Large intestine (tissue), 3 donors: Measurements from ENCODE around the gene USHBP1. TPM values are rescaled to one million over a fixed set of nuclear protein-coding genes. Genes with fewer than 3 reads are reported as not detected.

Experiments used
- DNase-seq, 2 donors: peaks; one replicate each; pipeline versions ENCODE4 v3.0.0 to v3.0.0-alpha.2; 2013
- H3K27ac ChIP-seq: one replicate; pipeline ENCODE4 v1.5.1; 2013; ENCODE audit warnings: low read length
- H3K27me3 ChIP-seq: 2 replicates; pipeline ENCODE4 v1.6.1; 2013; ENCODE audit warnings: low read length; ENCODE audit not compliant: control insufficient read depth, insufficient read depth
- H3K36me3 ChIP-seq: 2 replicates; pipeline ENCODE4 v1.6.1; 2013; ENCODE audit warnings: low read length; ENCODE audit not compliant: control insufficient read depth, insufficient read depth
- H3K4me1 ChIP-seq: one replicate; pipeline ENCODE4 v1.6.1; 2013; ENCODE audit warnings: low read length; ENCODE audit not compliant: control insufficient read depth, insufficient read depth
- H3K4me3 ChIP-seq: one replicate; pipeline ENCODE4 v1.5.1; 2013; ENCODE audit warnings: low read length
- H3K9me3 ChIP-seq: one replicate; pipeline ENCODE4 v1.6.1; 2013; ENCODE audit warnings: mild to moderate bottlenecking, low read depth, low read length, moderate library complexity; ENCODE audit not compliant: control insufficient read depth
- WGBS: methylation state at CpG from one replicate; pipeline ENCODE4 v1.1.5; 2013; ENCODE audit warnings: low lambda C conversion rate; ENCODE audit not compliant: insufficient coverage; 5-methylcytosine and 5-hydroxymethylcytosine counted together
- polyA plus RNA-seq: library from polyadenylated mRNA; unstranded; fragments of 120-200 nt; gene quantifications from one replicate; pipeline ENCODE4 v1.2.1, GENCODE V29; 2013

Gene USHBP1
- polyA plus RNA-seq, 1 donor: 3.1 TPM

DNA sequence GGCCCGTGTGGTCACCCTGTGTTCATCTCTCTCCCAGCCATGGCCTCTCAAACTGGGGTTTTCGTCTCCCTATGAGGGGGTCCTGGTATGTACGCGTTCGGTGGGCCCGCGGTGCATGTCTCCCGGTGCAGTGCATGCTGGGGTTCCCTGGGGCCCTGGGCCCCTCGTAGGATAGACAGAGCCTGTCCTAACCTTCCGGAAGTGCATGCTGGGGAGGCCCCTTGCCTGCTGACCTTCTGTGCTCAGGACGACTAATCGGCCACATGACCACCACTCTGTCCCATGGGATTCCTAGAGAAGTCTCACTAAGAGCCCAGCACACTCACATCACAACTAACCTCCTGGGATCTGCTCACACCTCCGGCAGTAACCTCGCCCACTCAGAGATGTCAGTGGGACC lies 54.2 kb downstream of the USHBP1 start:
- Histone ChIP-seq H3K9me3 (no peaks in the 10 kb centered on the region), H3K4me1 (peaks cover 6% of the 10 kb centered on the region), H3K27ac (no peak overlapping the region), H3K4me3 (no peak overlapping the region), H3K27me3 (no peaks in the 10 kb centered on the region), H3K36me3 (peaks cover 44% of the 10 kb centered on the region)
- DNase-seq: no peak
- no CpG with 5 or more reads among the region's 14 CpGs for WGBS

DNA sequence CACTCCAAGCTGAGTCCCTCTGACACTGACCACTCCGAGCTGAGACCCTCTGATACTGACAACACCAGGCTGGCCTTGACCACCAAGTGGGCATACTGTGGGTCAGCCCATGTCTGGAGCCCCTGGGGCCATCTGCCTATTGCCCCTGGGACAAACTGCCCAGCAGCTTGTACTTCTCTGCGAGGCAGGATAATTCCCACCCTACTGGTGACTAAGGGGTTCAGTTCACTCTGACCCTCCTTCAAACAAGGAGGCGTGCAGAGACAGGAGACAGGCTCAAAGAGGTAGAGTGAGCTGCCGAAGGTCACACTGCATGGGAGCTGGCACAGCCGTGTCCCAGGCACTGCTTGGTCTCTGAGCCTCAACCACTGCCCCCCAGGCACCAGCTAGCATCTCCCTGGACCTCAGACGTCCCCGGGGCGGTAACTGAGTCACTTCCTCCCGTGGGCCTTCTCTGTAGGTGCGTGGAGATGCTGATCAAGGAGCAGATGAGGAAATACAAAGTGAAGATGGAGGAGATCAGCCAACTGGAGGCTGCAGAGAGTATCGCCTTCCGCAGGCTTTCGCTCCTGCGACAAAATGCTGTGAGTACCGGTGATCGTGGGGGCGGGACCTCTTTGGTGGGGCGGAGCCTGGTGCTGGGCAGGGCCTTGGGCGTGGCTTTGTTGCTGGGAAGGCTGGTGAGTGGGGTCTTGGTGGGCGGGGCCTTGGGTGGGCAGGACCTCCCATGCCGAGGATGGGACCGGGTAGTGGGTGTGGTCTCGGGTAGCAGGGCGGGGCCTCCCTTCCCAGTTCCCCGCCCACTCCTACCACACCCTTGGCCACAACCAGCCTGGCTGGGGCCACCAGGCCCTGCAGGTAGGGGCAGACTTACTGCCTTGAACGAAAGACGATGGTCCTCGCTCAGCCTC lies 55.2 kb downstream of the USHBP1 start:
- Histone ChIP-seq H3K27ac (no peak overlapping the region), H3K9me3 (no peaks in the 10 kb centered on the region), H3K36me3 (peaks cover 47% of the 10 kb centered on the region), H3K4me1 (peaks cover 1% of the 10 kb centered on the region), H3K4me3 (no peak overlapping the region), H3K27me3 (no peaks in the 10 kb centered on the region)
- WGBS: no CpG with 5 or more reads among the region's 28 CpGs
- no peak for DNase-seq

DNA sequence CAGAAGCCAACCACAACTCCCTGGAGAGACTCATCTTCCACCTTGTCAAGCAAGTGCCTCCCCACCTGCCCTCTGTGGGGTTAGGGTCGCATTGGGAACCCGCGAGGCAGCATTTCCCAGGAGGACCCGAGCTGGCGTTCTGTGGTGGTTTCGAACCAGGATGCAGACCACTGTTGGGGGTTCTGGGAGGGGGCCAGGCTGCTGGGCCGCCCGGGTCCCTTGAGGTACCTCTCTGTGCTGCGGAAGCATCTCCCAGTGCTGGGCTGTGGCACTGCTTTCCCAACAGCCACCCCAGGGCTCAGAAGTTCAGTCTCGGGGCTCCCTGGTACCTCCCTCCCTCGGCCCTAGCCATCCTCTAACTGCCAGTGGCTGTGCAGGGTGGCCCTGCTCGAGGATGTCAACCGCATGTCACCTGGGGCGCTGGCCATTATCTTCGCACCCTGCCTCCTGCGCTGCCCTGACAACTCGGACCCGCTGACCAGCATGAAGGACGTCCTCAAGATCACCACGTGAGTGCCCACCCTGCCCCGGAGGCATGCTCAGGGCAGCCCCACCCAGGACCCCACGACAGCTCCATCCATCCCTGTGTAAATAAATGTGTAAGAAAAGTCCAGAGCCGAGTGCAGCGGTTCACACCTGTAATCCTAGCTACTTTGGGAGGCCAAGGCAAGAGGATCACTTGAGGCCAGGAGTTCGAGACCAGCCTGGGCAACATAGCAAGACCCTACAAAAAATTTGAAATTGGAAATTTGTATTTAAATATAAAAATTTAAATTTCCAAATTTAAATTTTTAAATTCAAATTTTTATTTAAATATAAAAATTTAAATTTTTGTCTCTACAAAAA lies 57.6 kb downstream of the USHBP1 start:
- Histone ChIP-seq H3K4me1 (no peaks in the 10 kb centered on the region), H3K27me3 (no peaks in the 10 kb centered on the region), H3K27ac (no peak overlapping the region), H3K9me3 (no peaks in the 10 kb centered on the region), H3K36me3 (peaks cover 61% of the 10 kb centered on the region), H3K4me3 (no peak overlapping the region)
- WGBS: 100% methylated on average over 1 of the region's 25 CpGs
- DNase-seq: no peak

DNA sequence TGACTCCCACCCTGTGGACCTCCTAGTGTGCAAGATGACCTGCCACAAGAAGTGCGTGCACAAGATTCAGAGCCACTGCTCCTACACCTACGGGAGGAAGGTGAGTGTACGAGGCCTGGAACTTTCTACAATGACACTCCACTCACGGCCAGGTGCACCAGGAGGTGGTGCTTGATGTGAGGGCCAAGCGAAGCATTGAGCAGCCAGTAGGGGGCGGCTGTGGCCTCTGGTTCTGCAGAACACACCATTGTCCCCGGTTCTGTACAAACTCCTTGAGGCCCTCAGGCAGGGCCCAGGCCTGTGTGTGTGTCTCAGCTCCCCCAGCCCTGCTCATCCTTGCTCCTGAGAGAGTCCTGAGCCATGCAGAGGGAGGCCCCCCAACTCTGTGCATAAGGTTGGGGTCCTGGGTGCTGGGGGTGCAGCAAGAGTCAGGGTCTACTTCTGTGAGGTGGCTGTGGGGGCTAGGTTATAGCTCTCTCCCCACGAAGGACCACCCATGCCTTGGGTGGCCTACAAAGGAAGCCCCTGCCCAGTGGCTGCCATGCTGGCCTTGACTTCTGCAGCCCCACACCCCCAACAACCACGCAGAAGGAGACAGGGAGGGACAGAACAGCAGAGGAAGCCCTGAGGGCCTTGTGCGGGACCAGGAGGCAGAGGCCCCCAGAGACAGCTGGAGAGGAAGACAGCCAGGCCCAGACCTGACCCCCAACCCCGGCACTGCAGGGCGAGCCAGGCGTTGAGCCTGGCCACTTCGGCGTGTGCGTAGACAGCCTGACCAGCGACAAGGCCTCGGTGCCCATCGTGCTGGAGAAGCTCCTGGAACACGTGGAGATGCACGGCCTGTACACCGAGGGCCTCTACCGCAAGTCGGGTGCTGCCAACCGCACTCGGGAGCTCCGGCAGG lies 59.1 kb downstream of the USHBP1 start:
- DNase-seq: peak; percentile 62 to 65
- Histone ChIP-seq H3K4me1 (no peaks in the 10 kb centered on the region), H3K36me3 (peaks cover 65% of the 10 kb centered on the region), H3K4me3 (no peak overlapping the region), H3K9me3 (no peaks in the 10 kb centered on the region), H3K27ac (no peak overlapping the region), H3K27me3 (no peaks in the 10 kb centered on the region)
- WGBS: no CpG with 5 or more reads among the region's 27 CpGs

DNA sequence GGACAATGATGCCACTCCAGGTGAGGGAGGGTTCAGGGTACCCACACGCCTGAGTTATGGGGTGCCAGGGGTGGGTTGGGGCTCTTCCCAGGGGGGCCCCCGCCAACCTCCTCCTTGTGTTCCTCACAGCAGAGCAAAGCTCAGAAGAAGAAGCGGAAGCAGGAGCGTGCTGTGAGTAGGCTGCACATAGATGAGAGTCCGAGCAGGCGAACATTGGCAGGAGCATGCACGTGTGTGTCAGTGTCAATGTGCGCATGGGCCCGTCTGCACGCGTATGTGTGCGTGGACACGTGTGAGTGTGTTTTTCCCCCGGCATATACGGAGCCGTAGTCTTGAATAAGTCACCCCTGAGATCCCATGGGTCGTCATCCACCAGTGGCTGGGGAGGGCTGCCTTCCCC lies 61.8 kb downstream of the USHBP1 start:
- Histone ChIP-seq H3K4me1 (no peaks in the 10 kb centered on the region), H3K36me3 (peaks cover 61% of the 10 kb centered on the region), H3K27me3 (no peaks in the 10 kb centered on the region), H3K27ac (no peak overlapping the region), H3K9me3 (no peaks in the 10 kb centered on the region), H3K4me3 (no peak overlapping the region)
- DNase-seq: no peak
- WGBS: no CpG with 5 or more reads among the region's 17 CpGs

DNA sequence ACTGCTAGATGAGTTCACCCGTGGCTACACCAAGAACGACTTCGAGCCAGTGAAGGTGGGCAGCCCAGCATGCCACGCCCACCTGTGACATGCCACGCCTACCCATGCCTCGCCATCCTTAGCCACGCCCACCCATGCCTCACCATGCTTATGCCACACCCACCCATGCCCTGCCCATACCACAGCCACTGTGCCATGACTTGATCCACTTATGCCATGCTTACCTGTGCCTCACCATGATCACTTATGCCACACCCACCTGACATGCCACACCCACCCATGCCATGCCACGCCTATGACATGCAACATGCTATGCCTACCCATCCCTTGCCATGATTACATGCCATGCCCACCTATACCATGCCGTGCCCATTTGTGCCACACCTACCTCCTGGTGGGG lies 62.3 kb downstream of the USHBP1 start:
- no peaks in the 10 kb centered on the region for H3K4me1 ChIP-seq
- no peak overlapping the region for H3K27ac ChIP-seq
- DNase-seq: no peak
- H3K36me3 ChIP-seq: peaks cover 64% of the 10 kb centered on the region
- H3K4me3 ChIP-seq: no peak overlapping the region
- no peaks in the 10 kb centered on the region for H3K27me3 ChIP-seq
- no CpG with 5 or more reads among the region's 9 CpGs for WGBS
- H3K9me3 ChIP-seq: no peaks in the 10 kb centered on the region

DNA sequence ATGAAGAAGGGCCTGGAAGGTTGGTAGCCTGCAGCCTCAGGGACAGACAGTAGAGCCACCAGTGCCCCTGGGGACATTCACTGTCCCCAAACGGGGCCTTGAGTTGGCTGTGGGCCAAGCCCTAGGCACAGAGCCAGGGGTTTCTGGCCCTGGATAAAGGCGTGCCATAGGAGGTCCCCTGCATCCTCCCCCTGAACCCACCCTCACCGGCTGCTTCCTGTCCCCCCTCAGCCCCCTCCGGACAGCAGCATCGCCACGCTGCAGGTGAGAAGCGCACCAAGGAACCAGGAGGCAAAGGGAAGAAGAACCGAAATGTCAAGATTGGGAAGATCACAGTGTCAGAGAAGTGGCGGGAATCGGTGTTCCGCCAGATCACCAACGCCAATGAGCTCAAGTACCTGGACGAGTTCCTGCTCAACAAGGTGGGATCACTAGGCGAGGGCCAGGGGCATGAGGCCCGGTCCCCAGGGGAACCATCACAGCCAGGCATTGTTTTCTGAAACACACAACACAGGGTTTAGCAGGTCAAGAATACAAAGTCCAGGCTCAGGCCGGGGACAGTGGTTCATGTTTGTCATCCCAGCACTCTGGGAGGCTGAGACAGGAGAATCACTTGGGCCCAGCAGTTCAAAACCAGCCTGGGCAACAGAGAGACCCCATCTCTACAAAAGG lies 64.0 kb downstream of the USHBP1 start:
- Histone ChIP-seq H3K36me3 (peaks cover 56% of the 10 kb centered on the region), H3K9me3 (no peaks in the 10 kb centered on the region), H3K4me1 (no peaks in the 10 kb centered on the region), H3K4me3 (no peak overlapping the region), H3K27me3 (no peaks in the 10 kb centered on the region), H3K27ac (no peak overlapping the region)
- WGBS: no CpG with 5 or more reads among the region's 16 CpGs
- DNase-seq: no peak

Other genes starting within 250 kb of the USHBP1 start
- 7.8 TPM for gene CPAMD8, start 237.9 kb downstream of the USHBP1 start, polyA plus RNA-seq
- 9.4 TPM for gene HAUS8, start 189.3 kb downstream of the USHBP1 start, polyA plus RNA-seq
- gene MYO9B, start 189.0 kb downstream of the USHBP1 start, polyA plus RNA-seq: 49.8 TPM
- gene USE1, start 49.4 kb downstream of the USHBP1 start, polyA plus RNA-seq: 31.8 TPM
- gene OCEL1, start 38.5 kb downstream of the USHBP1 start, polyA plus RNA-seq: 33.0 TPM
- 61.1 TPM for gene NR2F6, start 18.8 kb downstream of the USHBP1 start, polyA plus RNA-seq
- gene BABAM1, start 2.7 kb upstream of the USHBP1 start, polyA plus RNA-seq: 70.7 TPM
- gene ANKLE1, start 17.2 kb upstream of the USHBP1 start, polyA plus RNA-seq: 1.4 TPM
- gene ABHD8, start 38.7 kb upstream of the USHBP1 start, polyA plus RNA-seq: 5.0 TPM
- gene MRPL34, start 41.1 kb upstream of the USHBP1 start, polyA plus RNA-seq: 47.2 TPM
- gene DDA1, start 44.8 kb upstream of the USHBP1 start, polyA plus RNA-seq: 32.8 TPM
- gene ANO8, start 70.1 kb upstream of the USHBP1 start, polyA plus RNA-seq: 4.4 TPM
- 18.2 TPM for gene GTPBP3, start 72.8 kb upstream of the USHBP1 start, polyA plus RNA-seq
- 35.6 TPM for gene PLVAP, start 112.6 kb upstream of the USHBP1 start, polyA plus RNA-seq
- gene CCDC194, start 129.5 kb upstream of the USHBP1 start, polyA plus RNA-seq: 0.28 TPM
- gene BST2, start 140.9 kb upstream of the USHBP1 start, polyA plus RNA-seq: 31.4 TPM
- 53.5 TPM for gene MVB12A, start 155.3 kb upstream of the USHBP1 start, polyA plus RNA-seq
- gene TMEM221, start 183.9 kb upstream of the USHBP1 start, polyA plus RNA-seq: 0.46 TPM
- gene NXNL1, start 196.2 kb upstream of the USHBP1 start, polyA plus RNA-seq: not detected
- gene SLC27A1, start 205.8 kb upstream of the USHBP1 start, polyA plus RNA-seq: 7.8 TPM
- gene PGLS, start 246.9 kb upstream of the USHBP1 start, polyA plus RNA-seq: 82.7 TPM